ENCODE measurements around the gene ADAMTS12. TPM values are rescaled to one million over a fixed set of nuclear protein-coding genes. Genes with fewer than 3 reads are reported as not detected.

Gene ADAMTS12
- total RNA-seq, 1 experiment from 2014 or later, result 6.2 TPM

- H4K91ac ChIP-seq (ENCODE audit: insufficient read length, low read depth, low read length), result no peak overlapping the region
- no peak overlapping the region for H3K27ac ChIP-seq (ENCODE audit: insufficient read length, low read depth, low read length)
- no peaks in the 10 kb centered on the region for H4K20me1 ChIP-seq (ENCODE audit: control insufficient read depth, insufficient read depth, insufficient read length)
- H3K9ac ChIP-seq (ENCODE audit: extremely low read depth, insufficient read length, low read length), result no peak overlapping the region
- H3K79me1 ChIP-seq (ENCODE audit: insufficient read depth, low read depth, low read length, poor library complexity, severe bottlenecking), result no peaks in the 10 kb centered on the region
- no peak overlapping the region for H2BK15ac ChIP-seq (ENCODE audit: low read depth, low read length)
- no peak overlapping the region for H3K23ac ChIP-seq (ENCODE audit: insufficient read length, low read depth, low read length)
- no peak overlapping the region for H3K14ac ChIP-seq (ENCODE audit: insufficient read depth, low read length)
- H2BK20ac ChIP-seq (ENCODE audit: low read depth, low read length, poor library complexity, severe bottlenecking), result no peak overlapping the region
- H2BK5ac ChIP-seq (ENCODE audit: insufficient read length, low read length), result no peak overlapping the region
- H3K4me3 Mint-ChIP-seq, result no peak overlapping the region
- H3K56ac ChIP-seq (ENCODE audit: insufficient read length, low read depth, low read length), result no peak overlapping the region
- H3K23me2 ChIP-seq (ENCODE audit: insufficient read length, low read depth, low read length, poor library complexity, severe bottlenecking), result no peaks in the 10 kb centered on the region
- H3K27ac Mint-ChIP-seq, result no peak overlapping the region; a peak in 1 of 7 replicates
- no peak overlapping the region for H4K8ac ChIP-seq (replicated peaks; ENCODE audit: insufficient read length, low read depth, low read length)
- H3K4ac ChIP-seq (ENCODE audit: low read depth, low read length), result no peak overlapping the region
- H3K79me2 ChIP-seq (ENCODE audit: insufficient read depth, low read length), result no peaks in the 10 kb centered on the region
- no peak overlapping the region for H3K4me2 ChIP-seq (ENCODE audit: insufficient read depth, insufficient read length, low read length)
- WGBS (ENCODE audit: extremely low coverage, insufficient read length, low lambda C conversion rate), result no CpG with 5 or more reads among the region's 5 CpGs
- peaks cover 9 to 17% of the 10 kb centered on the region in 2 experiments for H3K9me3 Mint-ChIP-seq
- no peak overlapping the region for H4K5ac ChIP-seq (ENCODE audit: insufficient read length, low read depth, low read length)
- H3K9me3 ChIP-seq (ENCODE audit: control insufficient read depth, low read depth, low read length), result no peaks in the 10 kb centered on the region
- H3T11ph ChIP-seq (ENCODE audit: low read length), result no peak overlapping the region
- H2AFZ ChIP-seq (ENCODE audit: low read length), result no peak overlapping the region
- no peak overlapping the region for H3K18ac ChIP-seq (ENCODE audit: insufficient read length, low read depth, low read length)
- H3K27me3 ChIP-seq (ENCODE audit: insufficient read depth, low read length), result no peaks in the 10 kb centered on the region
- TF ChIP-seq CTCF (conservative IDR thresholded peaks at IDR 0.05), result no peak
- H2AK5ac ChIP-seq (ENCODE audit: insufficient read length, low read length), result no peak overlapping the region
- H2BK12ac ChIP-seq (ENCODE audit: insufficient read length, low read depth, low read length), result no peak overlapping the region
- H2BK120ac ChIP-seq (ENCODE audit: low read depth, low read length, poor library complexity, severe bottlenecking), result no peak overlapping the region
- no peak for DNase-seq
- H3K36me3 Mint-ChIP-seq (ENCODE audit: insufficient read depth in 1 of 3, low read depth in 3 of 3), result peaks cover 12 to 34% (median 16%) of the 10 kb centered on the region in 3 experiments
- H3K27me3 Mint-ChIP-seq (ENCODE audit: low read depth), result no peaks in the 10 kb centered on the region
- H3K4me1 ChIP-seq (ENCODE audit: insufficient read depth, low read length), result no peaks in the 10 kb centered on the region
- H3K4me1 Mint-ChIP-seq, result peaks cover 5 to 7% of the 10 kb centered on the region in 2 experiments; a peak in 2 of 4 replicates
Observed at GRCh38 chr5:33841891-33842290, 49.9 kb downstream of the ADAMTS12 start.

Measured in H9 (cell line).